HepG2 (cell line): ENCODE results near the gene DRAP1. TPM values are rescaled to one million over a fixed set of nuclear protein-coding genes. Genes with fewer than 3 reads are reported as not detected.

Source experiments
- EP300 ChIP-seq, 3 experiments: sonication (generic) in 1 of 3; formaldehyde crosslinking in 1 of 3; IDR thresholded peaks; 2 replicates each; pipeline versions ENCODE4 v1.5.1 to v1.6.1; 2011 to 2020; ENCODE audit warnings: low read depth in 2 of 3, low read length in 2 of 3, borderline replicate concordance in 1 of 3, improper control_type of control experiment in 1 of 3, mild to moderate bottlenecking in 1 of 3, missing genetic modification reagents in 1 of 3, moderate library complexity in 1 of 3
- HHEX ChIP-seq: IDR thresholded peaks from 2 replicates; pipeline ENCODE4 v1.6.1; 2016; ENCODE audit warnings: control low read depth
- HNF1A ChIP-seq, 2 experiments: sonication (generic) in 1 of 2; formaldehyde crosslinking in 1 of 2; IDR thresholded peaks; 2 replicates each; pipeline versions ENCODE4 v1.4.0 to v1.6.1; 2016 to 2020; ENCODE audit warnings: borderline replicate concordance in 1 of 2, low read depth in 1 of 2, mild to moderate bottlenecking in 1 of 2, missing genetic modification reagents in 1 of 2
- ISL2 ChIP-seq: sonication (generic); formaldehyde crosslinking; IDR thresholded peaks from 2 replicates; pipeline ENCODE4 v1.5.0; 2020; ENCODE audit warnings: missing genetic modification reagents
- KDM2A ChIP-seq: sonication (generic); formaldehyde crosslinking; IDR thresholded peaks from 2 replicates; pipeline ENCODE4 v1.4.0; 2020; ENCODE audit warnings: low read depth, missing genetic modification reagents, borderline replicate concordance
- NR3C1 ChIP-seq: sonication (generic); formaldehyde crosslinking; IDR thresholded peaks from 2 replicates; pipeline ENCODE4 v1.4.0; 2020; ENCODE audit warnings: missing genetic modification reagents
- PAXIP1 ChIP-seq: sonication (generic); formaldehyde crosslinking; conservative IDR thresholded peaks from 2 replicates; pipeline ENCODE4 v1.4.0; 2020; ENCODE audit warnings: mild to moderate bottlenecking, missing genetic modification reagents, moderate library complexity
- POGZ ChIP-seq: sonication (generic); formaldehyde crosslinking; IDR thresholded peaks from 2 replicates; pipeline ENCODE4 v1.4.0; 2020; ENCODE audit warnings: mild to moderate bottlenecking, missing genetic modification reagents
- ZGPAT ChIP-seq: IDR thresholded peaks from 2 replicates; pipeline ENCODE4 v1.6.1; 2016; ENCODE audit warnings: mild to moderate bottlenecking
- ZNF138 ChIP-seq: sonication (generic); formaldehyde crosslinking; IDR thresholded peaks from 2 replicates; pipeline ENCODE4 v1.5.0; 2020; ENCODE audit warnings: mild to moderate bottlenecking, low read depth, missing genetic modification reagents
- ZNF232 ChIP-seq: sonication (generic); formaldehyde crosslinking; IDR thresholded peaks from 2 replicates; pipeline ENCODE4 v1.4.0; 2020; ENCODE audit warnings: missing genetic modification reagents, borderline replicate concordance
- ZNF329 ChIP-seq: sonication (generic); formaldehyde crosslinking; IDR thresholded peaks from 2 replicates; pipeline ENCODE4 v1.9.0; 2021; ENCODE audit warnings: low read depth, mild to moderate bottlenecking, missing genetic modification reagents
- ZNF362 ChIP-seq: sonication (generic); formaldehyde crosslinking; IDR thresholded peaks from 2 replicates; pipeline ENCODE4 v1.4.0; 2020; ENCODE audit warnings: missing genetic modification reagents, mild to moderate bottlenecking, borderline replicate concordance
- ZNF382 ChIP-seq: sonication (generic); formaldehyde crosslinking; IDR thresholded peaks from 2 replicates; pipeline ENCODE4 v1.5.0; 2020; ENCODE audit warnings: missing genetic modification reagents, mild to moderate bottlenecking, borderline replicate concordance
- ZNF550 ChIP-seq: sonication (generic); formaldehyde crosslinking; IDR thresholded peaks from 2 replicates; pipeline ENCODE4 v1.4.0; 2020; ENCODE audit warnings: mild to moderate bottlenecking, missing genetic modification reagents, borderline replicate concordance
- ZNF7 ChIP-seq: IDR thresholded peaks from 2 replicates; pipeline ENCODE4 v1.6.1; 2016; ENCODE audit warnings: missing biosample characterization, missing genetic modification reagents
- polyA plus RNA-seq, 8 experiments: library from polyadenylated mRNA; depleted of rRNA in 3 of 8; stranded (reverse) in 7 of 8; unstranded in 1 of 8; fragments of >200 nt; fragmentation: Illumina TruSeq in 4 of 8; extraction: Trizol in 4 of 8; gene quantifications; 2 replicates each; pipeline versions ENCODE4 v1.2.1 to v1.2.3, GENCODE V29; 2011 to 2016; ENCODE audit warnings: low read depth in 4 of 8, missing spikeins in 1 of 8, mixed read lengths in 1 of 8; ENCODE audit not compliant: insufficient read depth in 1 of 8
- total RNA-seq, 5 experiments: library from RNA; depleted of rRNA; stranded (reverse); fragments of >200 nt; fragmentation: Illumina TruSeq; extraction: Trizol; gene quantifications; 2 replicates each; pipeline ENCODE4 v1.2.3, GENCODE V29; 2016; ENCODE audit warnings: low read depth in 1 of 5

The DRAP1 gene
- total and polyA plus RNA-seq, 2 of the 13 experiments (the other 11 are each of a cell fraction or from before 2014, with no cell fraction given) = 46.8 to 52.3 TPM

- TF ChIP-seq EP300 (IDR thresholded peaks at IDR 0.05; ENCODE audit: low read depth in 2 of 2, low read length in 2 of 2) (peak in 1 of 2 experiments; percentile 36; a peak in 1 of 4 replicates), EP300 (CRISPR knock-in tag; IDR thresholded peaks at IDR 0.05; ENCODE audit: borderline replicate concordance) (peak; percentile 50; the same call in 1 of the 2 replicates), ZNF138 (CRISPR knock-in tag) (peak; percentile 58; the same call in 1 of the 2 replicates), ZNF382 (CRISPR knock-in tag) (no peak), HNF1A (IDR thresholded peaks at IDR 0.05; ENCODE audit: low read depth) (no peak), HNF1A (CRISPR knock-in tag; IDR thresholded peaks at IDR 0.05; ENCODE audit: borderline replicate concordance) (peak; percentile 54; the same call in 1 of the 2 replicates), ZNF7 (0 out of 2 replicates have a peak, but pooled peaks have one; percentile 25), POGZ (CRISPR knock-in tag) (peak; percentile 79), ZNF550 (CRISPR knock-in tag) (0 out of 2 replicates have a peak, but pooled peaks have one; percentile 71), NR3C1 (CRISPR knock-in tag) (no peak), PAXIP1 (CRISPR knock-in tag) (peak; percentile 66), KDM2A (CRISPR knock-in tag) (peak; percentile 86), ISL2 (peak; percentile 75), HHEX (CRISPR knock-in tag) (no peak), ZNF362 (CRISPR knock-in tag) (peak; percentile 45; the same call in 1 of the 2 replicates), ZNF329 (CRISPR knock-in tag) (peak; percentile 16; the same call in 1 of the 2 replicates), ZGPAT (CRISPR knock-in tag) (peak; percentile 67; the same call in 1 of the 2 replicates), ZNF232 (CRISPR knock-in tag) (peak; percentile 68; the same call in 1 of the 2 replicates)
Measured at GRCh38 chr11:65919141-65919572, at the start of gene DRAP1 (continued).
